H9 (cell line): ENCODE data around the gene SYVN1. TPM values are rescaled to one million over a fixed set of nuclear protein-coding genes. Genes with fewer than 3 reads are reported as not detected.

Experiments
- DNase-seq: peaks from one replicate; pipeline ENCODE4 v3.0.0-alpha.2; 2017
- H2AFZ ChIP-seq: one replicate; pipeline ENCODE4 v1.6.1; 2013; ENCODE audit warnings: mild to moderate bottlenecking, low read length, control low read depth, moderate library complexity
- H2AK5ac ChIP-seq: 2 replicates; pipeline ENCODE4 v1.6.1; 2013; ENCODE audit warnings: low read length, control low read depth, mixed read lengths; ENCODE audit not compliant: insufficient read length
- H2BK120ac ChIP-seq: one replicate; pipeline ENCODE4 v1.6.1; 2013; ENCODE audit warnings: low read depth, mild to moderate bottlenecking, low read length, control low read depth, inconsistent platforms; ENCODE audit not compliant: poor library complexity, severe bottlenecking
- H2BK12ac ChIP-seq: 2 replicates; pipeline ENCODE4 v1.6.1; 2013; ENCODE audit warnings: low read length, control low read depth, mixed read lengths, low read depth; ENCODE audit not compliant: insufficient read length
- H2BK15ac ChIP-seq: 2 replicates; pipeline ENCODE4 v1.6.1; 2013; ENCODE audit warnings: low read depth, low read length, control low read depth
- H2BK20ac ChIP-seq: one replicate; pipeline ENCODE4 v1.6.1; 2013; ENCODE audit warnings: low read depth, mild to moderate bottlenecking, low read length, control low read depth, inconsistent platforms; ENCODE audit not compliant: poor library complexity, severe bottlenecking
- H2BK5ac ChIP-seq: 2 replicates; pipeline ENCODE4 v1.6.1; 2013; ENCODE audit warnings: low read length, control low read depth, mixed read lengths; ENCODE audit not compliant: insufficient read length
- H3K14ac ChIP-seq: 2 replicates; pipeline ENCODE4 v1.6.1; 2013; ENCODE audit warnings: low read length, control low read depth; ENCODE audit not compliant: insufficient read depth
- H3K18ac ChIP-seq: 2 replicates; pipeline ENCODE4 v1.6.1; 2013; ENCODE audit warnings: low read depth, mild to moderate bottlenecking, mixed read lengths, low read length, control low read depth; ENCODE audit not compliant: insufficient read length
- H3K23ac ChIP-seq: 2 replicates; pipeline ENCODE4 v1.6.1; 2013; ENCODE audit warnings: low read length, control low read depth, mixed read lengths, low read depth; ENCODE audit not compliant: insufficient read length
- H3K23me2 ChIP-seq: 2 replicates; pipeline ENCODE4 v1.6.1; 2013; ENCODE audit warnings: low read depth, mild to moderate bottlenecking, mixed read lengths, low read length, control low read depth; ENCODE audit not compliant: insufficient read length, poor library complexity, severe bottlenecking
- H3K27ac ChIP-seq: 2 replicates; pipeline ENCODE4 v1.5.1; 2013; ENCODE audit warnings: low read length, control low read depth, mixed read lengths, low read depth; ENCODE audit not compliant: insufficient read length
- H3K27me3 ChIP-seq: 2 replicates; pipeline ENCODE4 v1.6.1; 2013; ENCODE audit warnings: low read length, control low read depth, inconsistent platforms; ENCODE audit not compliant: insufficient read depth
- H3K4ac ChIP-seq: 2 replicates; pipeline ENCODE4 v1.6.1; 2013; ENCODE audit warnings: low read depth, mild to moderate bottlenecking, control low read depth, inconsistent platforms, low read length, moderate library complexity
- H3K4me1 ChIP-seq: 2 replicates; pipeline ENCODE4 v1.6.1; 2013; ENCODE audit warnings: low read length, control low read depth, inconsistent platforms; ENCODE audit not compliant: insufficient read depth
- H3K4me2 ChIP-seq: 2 replicates; pipeline ENCODE4 v1.6.1; 2013; ENCODE audit warnings: low read length, control low read depth, mixed read lengths; ENCODE audit not compliant: insufficient read length, insufficient read depth
- H3K56ac ChIP-seq: 2 replicates; pipeline ENCODE4 v1.6.1; 2013; ENCODE audit warnings: low read depth, mild to moderate bottlenecking, mixed read lengths, low read length, control low read depth; ENCODE audit not compliant: insufficient read length
- H3K79me1 ChIP-seq: 2 replicates; pipeline ENCODE4 v1.6.1; 2013; ENCODE audit warnings: low read depth, mild to moderate bottlenecking, moderate library complexity, low read length, control low read depth, inconsistent platforms; ENCODE audit not compliant: insufficient read depth, poor library complexity, severe bottlenecking
- H3K79me2 ChIP-seq: 2 replicates; pipeline ENCODE4 v1.6.1; 2013; ENCODE audit warnings: low read length, control low read depth, inconsistent platforms; ENCODE audit not compliant: insufficient read depth
- H3K9ac ChIP-seq: 2 replicates; pipeline ENCODE4 v1.6.1; 2013; ENCODE audit warnings: low read length, control low read depth, mixed read lengths; ENCODE audit not compliant: insufficient read length; ENCODE audit errors: extremely low read depth
- H3K9me3 ChIP-seq: one replicate; pipeline ENCODE4 v1.6.1; 2013; ENCODE audit warnings: low read depth, low read length, inconsistent platforms; ENCODE audit not compliant: control insufficient read depth
- H3T11ph ChIP-seq: one replicate; pipeline ENCODE4 v1.6.1; 2013; ENCODE audit warnings: mild to moderate bottlenecking, low read length, control low read depth, inconsistent platforms
- H4K20me1 ChIP-seq: one replicate; pipeline ENCODE4 v1.6.1; 2013; ENCODE audit not compliant: control insufficient read depth, insufficient read length, insufficient read depth
- H4K5ac ChIP-seq: 2 replicates; pipeline ENCODE4 v1.6.1; 2013; ENCODE audit warnings: low read depth, mild to moderate bottlenecking, mixed read lengths, low read length, control low read depth; ENCODE audit not compliant: insufficient read length
- H4K8ac ChIP-seq: replicated peaks from 2 replicates; pipeline ENCODE4 v1.6.1; 2013; ENCODE audit warnings: low read length, control low read depth, mixed read lengths, low read depth; ENCODE audit not compliant: insufficient read length
- H4K91ac ChIP-seq: 2 replicates; pipeline ENCODE4 v1.6.1; 2013; ENCODE audit warnings: low read depth, mild to moderate bottlenecking, moderate library complexity, mixed read lengths, low read length, control low read depth; ENCODE audit not compliant: insufficient read length
- H3K27ac Mint-ChIP-seq, 3 experiments: 2 replicates in 2 of 3; 3 replicates in 1 of 3; pipeline ENCODE4 v1.8.0; 2020 to 2021; ENCODE audit warnings: mixed read lengths in 3 of 3, mild to moderate bottlenecking in 1 of 3, moderate library complexity in 1 of 3
- H3K27me3 Mint-ChIP-seq: 2 replicates; pipeline ENCODE4 v1.8.0; 2021; ENCODE audit warnings: low read depth, mild to moderate bottlenecking, moderate library complexity, mixed read lengths
- H3K36me3 Mint-ChIP-seq, 3 experiments: 2 replicates in 2 of 3; 3 replicates in 1 of 3; pipeline ENCODE4 v1.8.0; 2020 to 2021; ENCODE audit warnings: low read depth in 3 of 3, mixed read lengths in 3 of 3; ENCODE audit not compliant: insufficient read depth in 1 of 3
- H3K4me1 Mint-ChIP-seq, 2 experiments: 2 replicates each; pipeline ENCODE4 v1.8.0; 2020; ENCODE audit warnings: mixed read lengths in 2 of 2
- H3K4me3 Mint-ChIP-seq, 2 experiments: 2 replicates in 1 of 2; 3 replicates in 1 of 2; pipeline ENCODE4 v1.8.0; 2020 to 2021; ENCODE audit warnings: mild to moderate bottlenecking in 2 of 2, mixed read lengths in 2 of 2, moderate library complexity in 1 of 2
- H3K9me3 Mint-ChIP-seq, 2 experiments: 2 replicates in 1 of 2; 3 replicates in 1 of 2; pipeline ENCODE4 v1.8.0; 2020; ENCODE audit warnings: mild to moderate bottlenecking in 2 of 2, mixed read lengths in 2 of 2, moderate library complexity in 1 of 2
- CTCF ChIP-seq: fragments of 200-600 bp; sonication (generic); conservative IDR thresholded peaks from 3 replicates; pipeline ENCODE4 v1.8.0; 2021; ENCODE audit warnings: antibody characterized with exemption, mild to moderate bottlenecking
- WGBS: extraction: QIAGEN DNeasy Blood & Tissue Kit; methylation state at CpG from one replicate; pipeline ENCODE4 v1.1.7; 2013; ENCODE audit warnings: missing lambda C conversion rate, low lambda C conversion rate, mixed read lengths; ENCODE audit not compliant: insufficient read length; ENCODE audit errors: extremely low coverage; 5-methylcytosine and 5-hydroxymethylcytosine counted together
- total RNA-seq: library from RNA; stranded (reverse); gene quantifications from 2 replicates; pipeline ENCODE4 v1.2.1, GENCODE V29; 2021

SYVN1 gene
- total RNA-seq, 1 experiment from 2014 or later = 31.6 TPM

- no peak overlapping the region for H4K5ac ChIP-seq
- H4K91ac ChIP-seq = no peak overlapping the region
- no peak overlapping the region for H2BK20ac ChIP-seq
- no peaks in the 10 kb centered on the region for H4K20me1 ChIP-seq
- Mint-ChIP-seq H3K9me3 (no peaks in the 10 kb centered on the region), H3K4me3 (peak overlapping the region; percentile 82 to 99), H3K4me1 (peaks cover 15 to 19% of the 10 kb centered on the region in 2 experiments), H3K36me3 (peaks cover 2 to 28% (median 17%) of the 10 kb centered on the region in 3 experiments; a peak in 6 of 7 replicates), H3K27me3 (no peaks in the 10 kb centered on the region), H3K27ac (peak overlapping the region in 2 of 3 experiments; percentile 23 to 49; a peak in 3 of 7 replicates)
- H3K9ac ChIP-seq = no peak overlapping the region
- no peak overlapping the region for H3K56ac ChIP-seq
- H2BK15ac ChIP-seq = no peak overlapping the region
- H3T11ph ChIP-seq = no peak overlapping the region
- peaks cover 13% of the 10 kb centered on the region for H3K23me2 ChIP-seq
- no peak overlapping the region for H2BK5ac ChIP-seq
- H3K23ac ChIP-seq = no peak overlapping the region
- no peak for DNase-seq
- H2AK5ac ChIP-seq = no peak overlapping the region
- H3K14ac ChIP-seq = no peak overlapping the region; the same call in 1 of the 2 replicates
- TF ChIP-seq CTCF = no peak
- no peaks in the 10 kb centered on the region for H3K27me3 ChIP-seq
- H2AFZ ChIP-seq = no peak overlapping the region
- H3K4me2 ChIP-seq = peak overlapping the region; percentile 56
- no peak overlapping the region for H2BK12ac ChIP-seq
- no peak overlapping the region for H4K8ac ChIP-seq
- no peaks in the 10 kb centered on the region for H3K79me2 ChIP-seq
- H3K79me1 ChIP-seq = no peaks in the 10 kb centered on the region
- no peak overlapping the region for H2BK120ac ChIP-seq
- WGBS = no CpG with 5 or more reads among the region's 31 CpGs
- no peaks in the 10 kb centered on the region for H3K9me3 ChIP-seq
- H3K27ac ChIP-seq = no peak overlapping the region
- H3K18ac ChIP-seq = no peak overlapping the region
- no peaks in the 10 kb centered on the region for H3K4me1 ChIP-seq
- H3K4ac ChIP-seq = no peak overlapping the region
These were observed 23.1 kb downstream of the SYVN1 start for GRCh38 chr11:65111159-65111743.
